Stimulated activated CD4-positive, alpha-beta T cell treated with anti-CD3 and anti-CD28 coated beads, Interleukin-1b, Interleukin-23, amount 100 ng/mL, for 1 hour (primary cell): Measurements from ENCODE around the gene HOOK1.
"Not testable (repeated sequence)": the region's sequence is repeated elsewhere in the genome, so short reads cannot be mapped to it uniquely, and the experiment has no call there.

Experiments used
- DNase-seq, 2 donors: peaks; one replicate each; pipeline ENCODE4 v3.0.0-alpha.2; 2020; ENCODE audit warnings: low read depth in 2 of 2

The HOOK1 gene

GRCh38 chr1:59885160-59885832, 70.5 kb downstream of the HOOK1 start:
- DNase-seq, result no peak

- no peak for DNase-seq
Observed at GRCh38 chr1:59892841-59893811, 78.4 kb downstream of the HOOK1 start.

GRCh38 chr1:59897165-59897564, 82.4 kb downstream of the HOOK1 start:
- DNase-seq, result no peak

- no peak for DNase-seq
Observed at GRCh38 chr1:59898927-59899326, 84.2 kb downstream of the HOOK1 start.

- DNase-seq, result no peak
Observed at GRCh38 chr1:59900640-59901039, 85.9 kb downstream of the HOOK1 start.

- DNase-seq, result no peak
Observed at GRCh38 chr1:59901770-59902388, 87.1 kb downstream of the HOOK1 start.

GRCh38 chr1:59903141-59903754, 88.5 kb downstream of the HOOK1 start:
- no peak for DNase-seq

- DNase-seq, result no peak
Observed at GRCh38 chr1:59906931-59907330, 92.2 kb downstream of the HOOK1 start.

GRCh38 chr1:59908084-59908483, 93.3 kb downstream of the HOOK1 start:
- DNase-seq, result no peak

GRCh38 chr1:59908682-59909081, 93.9 kb downstream of the HOOK1 start:
- DNase-seq, result no peak

GRCh38 chr1:59914791-59915286, 100.1 kb downstream of the HOOK1 start:
- DNase-seq, result not testable (repeated sequence)

- no peak for DNase-seq
Observed at GRCh38 chr1:59915516-59915915, 100.8 kb downstream of the HOOK1 start.

- no peak for DNase-seq
Observed at GRCh38 chr1:59917026-59917784, 102.5 kb downstream of the HOOK1 start.

- DNase-seq, result no peak
Observed at GRCh38 chr1:59917785-59918180, 103.0 kb downstream of the HOOK1 start.

- DNase-seq, result no peak
Observed at GRCh38 chr1:59919746-59920145, 105.0 kb downstream of the HOOK1 start.

GRCh38 chr1:59921258-59921899, 106.6 kb downstream of the HOOK1 start:
- DNase-seq, result not testable (repeated sequence)

- DNase-seq, result no peak
Observed at GRCh38 chr1:59924653-59925052, 109.9 kb downstream of the HOOK1 start.
